Measurements from ENCODE around the gene TSACC.

TSACC gene

GRCh38 chr1:156359249-156359648 is 20.9 kb downstream of the TSACC start:
- DNase-seq (ENCODE audit: insufficient read length, low spot score) (no peak), FAIRE-seq (no peak)
- TF ChIP-seq CTCF (IDR thresholded peaks at IDR 0.05; ENCODE audit: insufficient read depth, missing control alignments), result no peak

GRCh38 chr1:156359973-156360372 is 21.6 kb downstream of the TSACC start:
- peak; percentile 65 for TF ChIP-seq CTCF (IDR thresholded peaks at IDR 0.05; ENCODE audit: insufficient read depth, missing control alignments)
- FAIRE-seq (no peak), DNase-seq (ENCODE audit: insufficient read length, low spot score) (no peak)

- FAIRE-seq, result no peak
- no peak for TF ChIP-seq CTCF (IDR thresholded peaks at IDR 0.05; ENCODE audit: insufficient read depth, missing control alignments)
- no peak for DNase-seq (ENCODE audit: insufficient read length, low spot score)
Observed at GRCh38 chr1:156360534-156360933, 22.2 kb downstream of the TSACC start.

GRCh38 chr1:156365754-156366153 is 27.4 kb downstream of the TSACC start:
- FAIRE-seq, result no peak
- no peak for TF ChIP-seq CTCF (IDR thresholded peaks at IDR 0.05; ENCODE audit: insufficient read depth, missing control alignments)
- no peak for DNase-seq (ENCODE audit: insufficient read length, low spot score)

- no peak for TF ChIP-seq CTCF (IDR thresholded peaks at IDR 0.05; ENCODE audit: insufficient read depth, missing control alignments)
- DNase-seq (ENCODE audit: insufficient read length, low spot score), result no peak
- no peak for FAIRE-seq
Observed at GRCh38 chr1:156366378-156367166, 28.2 kb downstream of the TSACC start.

- DNase-seq (ENCODE audit: insufficient read length, low spot score), result no peak
Observed at GRCh38 chr1:156367383-156368156, 29.2 kb downstream of the TSACC start.

More at GRCh38 chr1:156367383-156368156, 29.2 kb downstream of the TSACC start:
- no peak for FAIRE-seq
- TF ChIP-seq CTCF (IDR thresholded peaks at IDR 0.05; ENCODE audit: insufficient read depth, missing control alignments), result no peak

Measured in D721Med (cell line).